ENCODE results near the gene FCRL5. TPM values are rescaled to one million over a fixed set of nuclear protein-coding genes. Genes with fewer than 3 reads are reported as not detected.

The FCRL5 gene
- total RNA-seq, 1 experiment from 2014 or later: not detected

DNA sequence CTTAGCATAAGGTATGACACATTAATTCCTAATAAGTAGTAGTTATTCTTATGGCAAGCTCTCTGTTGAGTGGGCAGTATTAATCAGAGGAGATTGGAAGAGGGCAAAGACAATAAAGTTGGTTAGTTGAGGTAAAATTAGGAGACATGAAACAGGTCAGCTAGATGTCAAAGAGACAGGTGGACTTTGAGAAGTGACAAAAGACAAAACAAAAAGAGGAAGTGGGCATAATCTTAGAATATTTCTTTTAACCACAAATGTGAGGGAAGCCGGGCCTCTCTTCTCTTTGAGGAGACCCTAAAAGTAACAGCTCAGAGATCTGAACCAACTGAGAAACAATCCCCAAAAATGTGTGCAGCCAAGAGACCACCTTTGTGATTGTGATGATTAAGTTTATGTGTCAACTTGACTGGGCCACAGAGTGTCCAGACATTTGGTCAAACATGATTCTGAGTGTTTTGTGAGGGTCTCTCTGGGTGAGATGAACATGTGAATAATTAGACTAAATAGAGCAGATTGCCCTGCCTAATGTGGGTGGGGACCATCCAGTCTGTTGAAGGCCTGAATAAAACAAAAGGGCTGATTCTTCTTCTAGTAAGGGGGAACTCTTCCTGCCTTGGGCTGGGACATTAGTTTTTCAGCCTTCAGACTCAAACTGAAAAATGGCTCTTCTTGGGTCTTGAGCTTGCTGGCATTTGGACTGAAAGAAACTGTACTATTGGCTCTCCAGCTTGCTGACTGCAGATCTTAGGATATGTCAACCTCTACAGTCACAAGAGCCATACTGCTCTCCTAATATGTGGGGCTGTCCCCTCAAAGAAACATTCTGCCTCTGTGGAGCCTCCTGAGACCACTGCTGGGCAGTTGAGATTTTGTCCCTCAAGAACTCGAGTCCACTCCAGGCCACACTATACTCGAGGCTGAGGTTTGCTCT lies 40.0 kb downstream of the FCRL5 start:
- no peak overlapping the region for H3K4me3 Mint-ChIP-seq (ENCODE audit: unreplicated experiment)
- no peak overlapping the region for H3K4me3 ChIP-seq (ENCODE audit: low read depth, low read length)
- H3K27me3 Mint-ChIP-seq (ENCODE audit: insufficient read depth, unreplicated experiment): no peaks in the 10 kb centered on the region
- no peak for DNase-seq
- no peak overlapping the region for H3K27ac Mint-ChIP-seq (ENCODE audit: unreplicated experiment)
- H3K27me3 ChIP-seq (replicated peaks; ENCODE audit: control insufficient read depth, insufficient read depth, low read length): no peaks in the 10 kb centered on the region
- H3K9me3 Mint-ChIP-seq (ENCODE audit: unreplicated experiment): no peaks in the 10 kb centered on the region
- H3K9me3 ChIP-seq: no peaks in the 10 kb centered on the region
- no peaks in the 10 kb centered on the region for H3K36me3 ChIP-seq (ENCODE audit: control insufficient read depth, insufficient read depth, low read length)
- no peaks in the 10 kb centered on the region for H3K36me3 Mint-ChIP-seq (ENCODE audit: insufficient read depth, unreplicated experiment)
- BruUV-seq (replicated peaks): no TSS peak
- CTCF ChIA-PET: no interaction called here
- no peaks in the 10 kb centered on the region for H3K4me1 Mint-ChIP-seq (ENCODE audit: low read depth, unreplicated experiment)
- intact Hi-C loops (cut with micrococcal nuclease; ENCODE audit: unreplicated experiment): no loop called here
- POLR2A ChIA-PET: no interaction called here
- H3K4me1 ChIP-seq: no peaks in the 10 kb centered on the region
- TF ChIP-seq, protein P1, sequence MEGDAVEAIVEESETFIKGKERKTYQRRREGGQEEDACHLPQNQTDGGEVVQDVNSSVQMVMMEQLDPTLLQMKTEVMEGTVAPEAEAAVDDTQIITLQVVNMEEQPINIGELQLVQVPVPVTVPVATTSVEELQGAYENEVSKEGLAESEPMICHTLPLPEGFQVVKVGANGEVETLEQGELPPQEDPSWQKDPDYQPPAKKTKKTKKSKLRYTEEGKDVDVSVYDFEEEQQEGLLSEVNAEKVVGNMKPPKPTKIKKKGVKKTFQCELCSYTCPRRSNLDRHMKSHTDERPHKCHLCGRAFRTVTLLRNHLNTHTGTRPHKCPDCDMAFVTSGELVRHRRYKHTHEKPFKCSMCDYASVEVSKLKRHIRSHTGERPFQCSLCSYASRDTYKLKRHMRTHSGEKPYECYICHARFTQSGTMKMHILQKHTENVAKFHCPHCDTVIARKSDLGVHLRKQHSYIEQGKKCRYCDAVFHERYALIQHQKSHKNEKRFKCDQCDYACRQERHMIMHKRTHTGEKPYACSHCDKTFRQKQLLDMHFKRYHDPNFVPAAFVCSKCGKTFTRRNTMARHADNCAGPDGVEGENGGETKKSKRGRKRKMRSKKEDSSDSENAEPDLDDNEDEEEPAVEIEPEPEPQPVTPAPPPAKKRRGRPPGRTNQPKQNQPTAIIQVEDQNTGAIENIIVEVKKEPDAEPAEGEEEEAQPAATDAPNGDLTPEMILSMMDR (IDR thresholded peaks at IDR 0.05; ENCODE audit: insufficient read depth in 1 of 2, low read depth in 1 of 2, low read length in 1 of 2, severe bottlenecking in 1 of 2, unreplicated experiment in 1 of 2): no peak

DNA sequence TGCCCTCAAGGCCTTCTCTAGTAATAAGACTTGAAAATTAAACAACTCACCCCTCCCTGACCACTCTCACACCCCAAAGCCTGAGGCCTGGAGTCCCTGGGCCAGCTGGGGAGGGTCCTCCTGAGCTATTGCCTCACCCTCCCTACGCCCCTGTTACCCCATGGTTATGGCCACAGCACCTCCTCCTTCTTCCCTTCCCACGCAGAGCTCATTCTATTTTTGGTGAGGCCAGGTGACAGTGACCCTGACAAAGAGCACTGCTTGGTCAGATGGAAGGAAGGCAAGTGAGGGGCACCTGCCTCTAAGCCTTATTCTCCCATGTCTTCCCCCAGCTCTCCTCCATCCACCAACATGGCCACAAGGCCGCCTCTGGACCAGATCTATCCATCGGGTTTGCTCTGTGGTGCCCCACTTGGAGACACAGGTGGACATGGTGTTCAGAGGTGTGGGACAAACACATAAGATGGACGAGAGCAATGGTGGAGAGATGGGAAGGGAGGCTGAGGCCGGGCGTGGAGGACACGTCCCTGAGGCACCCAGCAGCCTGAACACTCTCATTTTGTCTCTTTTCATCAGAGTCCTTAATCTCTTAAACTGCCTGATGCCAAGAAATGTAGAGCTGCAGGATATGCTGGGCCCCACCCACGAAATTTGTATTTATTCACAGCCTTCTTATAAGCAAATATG lies 42.6 kb downstream of the FCRL5 start:
- H3K27ac Mint-ChIP-seq (ENCODE audit: unreplicated experiment): no peak overlapping the region
- Histone ChIP-seq H3K4me1 (no peaks in the 10 kb centered on the region), H3K27me3 (replicated peaks; ENCODE audit: control insufficient read depth, insufficient read depth, low read length) (no peaks in the 10 kb centered on the region), H3K9me3 (0 out of 2 replicates have a peak, but pooled peaks cover 3% of the 10 kb centered on the region), H3K4me3 (ENCODE audit: low read depth, low read length) (no peak overlapping the region), H3K36me3 (ENCODE audit: control insufficient read depth, insufficient read depth, low read length) (no peaks in the 10 kb centered on the region)
- ChIA-PET CTCF (no interaction called here), POLR2A (no interaction called here)
- TF ChIP-seq, protein P1 (IDR thresholded peaks at IDR 0.05; ENCODE audit: insufficient read depth in 1 of 2, low read depth in 1 of 2, low read length in 1 of 2, severe bottlenecking in 1 of 2, unreplicated experiment in 1 of 2): no peak
- H3K36me3 Mint-ChIP-seq (ENCODE audit: insufficient read depth, unreplicated experiment): no peaks in the 10 kb centered on the region
- no peaks in the 10 kb centered on the region for H3K27me3 Mint-ChIP-seq (ENCODE audit: insufficient read depth, unreplicated experiment)
- H3K9me3 Mint-ChIP-seq (ENCODE audit: unreplicated experiment): no peaks in the 10 kb centered on the region
- peaks cover 6% of the 10 kb centered on the region for H3K4me1 Mint-ChIP-seq (ENCODE audit: low read depth, unreplicated experiment)
- no peak for DNase-seq
- BruUV-seq (replicated peaks): no TSS peak
- H3K4me3 Mint-ChIP-seq (ENCODE audit: unreplicated experiment): no peak overlapping the region
- intact Hi-C loops (cut with micrococcal nuclease; ENCODE audit: unreplicated experiment): loop anchor here (5.0 kb wide), 1 partner anchor 337 kb away; no protein-coding TSS in a partner anchor

DNA sequence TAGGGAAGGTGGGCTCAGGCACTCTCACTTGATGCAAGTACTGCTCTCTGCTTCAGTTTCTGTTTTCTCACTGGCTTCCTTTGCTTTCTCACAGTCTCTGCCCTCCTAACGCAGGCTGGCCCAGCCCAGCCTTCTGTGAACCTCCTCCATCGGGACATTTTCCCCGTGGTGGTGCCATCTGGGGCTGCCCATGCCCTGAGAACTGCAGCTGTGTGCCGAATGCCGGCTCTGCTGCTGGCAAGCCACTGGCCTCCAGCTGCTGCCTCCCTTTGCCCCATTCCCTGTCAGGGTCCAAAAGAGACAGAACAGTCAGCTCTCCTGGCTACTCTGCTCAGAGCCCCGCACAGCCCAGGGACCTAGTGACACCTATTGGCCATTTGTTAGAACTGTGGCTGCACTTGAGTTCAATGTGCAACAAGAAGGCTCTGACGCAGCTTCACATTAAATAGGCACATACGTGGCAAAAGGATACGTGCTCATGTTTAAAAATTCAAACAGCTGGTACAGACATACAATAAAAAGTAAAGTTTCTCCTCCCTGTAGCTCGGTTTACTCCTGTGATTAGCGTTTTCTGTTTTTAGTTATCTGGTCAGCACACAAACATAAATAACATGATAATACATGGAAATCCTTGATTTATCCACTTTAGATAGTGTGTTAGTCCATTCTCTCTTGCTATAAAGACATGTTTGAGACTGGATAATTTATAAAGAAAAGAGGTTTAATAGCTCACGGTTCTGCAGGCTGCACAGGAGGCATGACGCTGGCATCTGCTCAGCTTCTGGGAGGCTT lies 46.6 kb downstream of the FCRL5 start:
- POLR2A ChIA-PET: no interaction called here
- H3K27me3 ChIP-seq (replicated peaks; ENCODE audit: control insufficient read depth, insufficient read depth, low read length): no peaks in the 10 kb centered on the region
- Mint-ChIP-seq H3K9me3 (ENCODE audit: unreplicated experiment) (no peaks in the 10 kb centered on the region), H3K27ac (ENCODE audit: unreplicated experiment) (no peak overlapping the region), H3K4me1 (ENCODE audit: low read depth, unreplicated experiment) (peaks cover 14% of the 10 kb centered on the region), H3K27me3 (ENCODE audit: insufficient read depth, unreplicated experiment) (no peaks in the 10 kb centered on the region), H3K36me3 (ENCODE audit: insufficient read depth, unreplicated experiment) (no peaks in the 10 kb centered on the region), H3K4me3 (ENCODE audit: unreplicated experiment) (no peak overlapping the region)
- H3K9me3 ChIP-seq: 0 out of 2 replicates have a peak, but pooled peaks cover 4% of the 10 kb centered on the region
- peak; percentile 63 to 73 for DNase-seq
- H3K4me1 ChIP-seq: peaks cover 26% of the 10 kb centered on the region
- intact Hi-C loops (cut with micrococcal nuclease; ENCODE audit: unreplicated experiment): loop anchor here (1.0 to 5.0 kb wide), 4 partner anchors 16 to 333 kb away; no protein-coding TSS in a partner anchor
- BruUV-seq (replicated peaks): no TSS peak
- H3K36me3 ChIP-seq (ENCODE audit: control insufficient read depth, insufficient read depth, low read length): no peaks in the 10 kb centered on the region
- no peak overlapping the region for H3K4me3 ChIP-seq (ENCODE audit: low read depth, low read length)
- TF ChIP-seq, protein P1 (IDR thresholded peaks at IDR 0.05; ENCODE audit: insufficient read depth in 1 of 2, low read depth in 1 of 2, low read length in 1 of 2, severe bottlenecking in 1 of 2, unreplicated experiment in 1 of 2): peak; percentile 65 to 84
- CTCF ChIA-PET: interaction anchor here (0.6 to 1.9 kb wide), 8 partner anchors 64 to 327 kb away, joined by 3 to 10 read pairs (median 3); no protein-coding TSS in a partner anchor

All from Caco-2 (cell line).